Measurements from ENCODE around the gene KCNT2. TPM values are rescaled to one million over a fixed set of nuclear protein-coding genes. Genes with fewer than 3 reads are reported as not detected.

Gene KCNT2
- total RNA-seq, 1 donor = 0.21 TPM

- Histone ChIP-seq H3K9me3 (ENCODE audit: low read depth, low read length) (no peaks in the 10 kb centered on the region), H3K27me3 (ENCODE audit: insufficient read depth, low read length) (no peaks in the 10 kb centered on the region), H3K4me1 (ENCODE audit: insufficient read depth, low read length) (no peaks in the 10 kb centered on the region), H3K4me3 (ENCODE audit: low read length) (no peak overlapping the region)
These were observed 184.6 kb downstream of the KCNT2 start for GRCh38 chr1:196423612-196424011.

GRCh38 chr1:196418772-196419171 lies 189.5 kb downstream of the KCNT2 start:
- no peaks in the 10 kb centered on the region for H3K9me3 ChIP-seq (ENCODE audit: low read depth, low read length)
- no peak overlapping the region for H3K4me3 ChIP-seq (ENCODE audit: low read length)
- no peaks in the 10 kb centered on the region for H3K4me1 ChIP-seq (ENCODE audit: insufficient read depth, low read length)
- no peaks in the 10 kb centered on the region for H3K27me3 ChIP-seq (ENCODE audit: insufficient read depth, low read length)

- H3K9me3 ChIP-seq (ENCODE audit: low read depth, low read length) = no peaks in the 10 kb centered on the region
- H3K4me1 ChIP-seq (ENCODE audit: insufficient read depth, low read length) = no peaks in the 10 kb centered on the region
- H3K4me3 ChIP-seq (ENCODE audit: low read length) = no peak overlapping the region
- no peaks in the 10 kb centered on the region for H3K27me3 ChIP-seq (ENCODE audit: insufficient read depth, low read length)
These were observed 192.3 kb downstream of the KCNT2 start for GRCh38 chr1:196415978-196416377.

DNA sequence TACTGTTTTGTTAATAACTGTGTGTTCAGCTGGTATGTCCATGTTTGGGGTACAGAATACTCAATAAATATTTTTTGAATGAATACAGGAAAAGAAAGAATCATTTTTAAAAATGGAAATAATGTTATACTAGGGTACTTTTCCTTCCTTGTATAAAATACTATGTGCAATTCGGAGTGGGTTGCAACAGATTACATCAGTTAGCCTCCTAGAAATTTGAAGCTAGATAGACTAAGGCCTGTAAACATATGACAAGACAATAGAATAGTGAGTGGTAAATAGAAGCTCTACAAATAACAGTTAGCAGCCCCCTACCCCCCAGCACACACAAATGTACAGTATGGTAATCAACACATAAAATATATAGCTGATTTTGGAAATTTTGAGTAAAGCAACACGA lies 195.9 kb downstream of the KCNT2 start:
- Histone ChIP-seq H3K9me3 (ENCODE audit: low read depth, low read length) (no peaks in the 10 kb centered on the region), H3K27me3 (ENCODE audit: insufficient read depth, low read length) (no peaks in the 10 kb centered on the region), H3K4me3 (ENCODE audit: low read length) (no peak overlapping the region), H3K4me1 (ENCODE audit: insufficient read depth, low read length) (no peaks in the 10 kb centered on the region)

DNA sequence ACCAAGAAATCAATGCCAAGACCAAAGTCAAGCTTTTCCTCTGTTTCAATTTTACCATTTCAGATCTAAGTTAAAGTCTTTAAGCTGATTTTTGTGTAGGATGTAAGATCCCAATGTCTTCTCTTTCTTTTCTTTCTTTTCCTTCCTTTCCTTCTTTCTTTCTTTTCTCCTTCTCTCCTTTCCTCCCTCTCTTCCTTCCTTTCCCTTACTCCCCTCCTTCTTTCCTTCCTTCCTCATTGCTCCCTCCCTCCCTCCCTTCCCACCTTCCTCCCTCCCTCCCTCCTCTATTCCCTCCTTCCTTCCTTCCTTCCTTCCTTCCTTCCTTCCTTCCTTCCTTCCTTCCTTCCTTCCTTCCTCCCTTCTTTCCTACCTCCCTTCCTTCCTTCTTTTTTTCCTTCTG lies 197.5 kb downstream of the KCNT2 start:
- H3K4me3 ChIP-seq (ENCODE audit: low read length) = no peak overlapping the region
- H3K27me3 ChIP-seq (ENCODE audit: insufficient read depth, low read length) = no peaks in the 10 kb centered on the region
- no peaks in the 10 kb centered on the region for H3K9me3 ChIP-seq (ENCODE audit: low read depth, low read length)
- no peaks in the 10 kb centered on the region for H3K4me1 ChIP-seq (ENCODE audit: insufficient read depth, low read length)

- H3K9me3 ChIP-seq (ENCODE audit: low read depth, low read length) = no peaks in the 10 kb centered on the region
- no peaks in the 10 kb centered on the region for H3K27me3 ChIP-seq (ENCODE audit: insufficient read depth, low read length)
- no peaks in the 10 kb centered on the region for H3K4me1 ChIP-seq (ENCODE audit: insufficient read depth, low read length)
- no peak overlapping the region for H3K4me3 ChIP-seq (ENCODE audit: low read length)
These were observed 198.7 kb downstream of the KCNT2 start for GRCh38 chr1:196409586-196409985.

DNA sequence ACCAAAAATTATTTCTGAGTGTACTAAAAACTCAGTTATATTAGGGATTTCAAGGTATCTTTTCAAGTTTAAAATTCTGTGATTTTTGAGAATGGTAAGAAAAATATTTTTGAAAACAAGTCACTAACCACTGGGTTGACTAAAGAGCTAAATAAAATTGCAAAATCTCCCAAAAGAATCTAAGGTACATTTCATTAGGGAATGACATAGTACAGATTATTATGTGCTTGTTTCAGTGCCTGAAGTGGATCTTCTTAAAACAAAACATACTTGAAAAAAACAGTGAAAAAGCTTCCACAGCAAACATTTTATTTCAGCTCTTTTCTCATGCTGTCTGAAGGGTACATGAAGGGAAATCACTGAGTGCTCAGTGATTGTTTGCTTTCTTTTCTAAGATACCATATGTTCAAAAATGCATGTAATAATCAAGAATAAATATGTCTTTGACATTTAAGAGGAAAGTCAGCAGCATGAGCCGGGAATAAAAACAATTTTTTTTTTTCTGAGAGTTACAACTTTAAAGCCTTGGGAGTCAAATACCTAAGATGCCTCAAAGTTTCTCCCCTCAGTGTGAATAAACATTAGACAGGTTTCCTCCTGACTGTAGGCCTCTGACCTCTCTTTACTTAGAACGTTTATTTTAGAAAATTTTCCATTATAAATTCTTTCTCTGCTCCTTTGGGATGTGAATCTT lies 200.7 kb downstream of the KCNT2 start:
- Histone ChIP-seq H3K9me3 (ENCODE audit: low read depth, low read length) (no peaks in the 10 kb centered on the region), H3K4me3 (ENCODE audit: low read length) (no peak overlapping the region), H3K27me3 (ENCODE audit: insufficient read depth, low read length) (no peaks in the 10 kb centered on the region), H3K4me1 (ENCODE audit: insufficient read depth, low read length) (no peaks in the 10 kb centered on the region)

DNA sequence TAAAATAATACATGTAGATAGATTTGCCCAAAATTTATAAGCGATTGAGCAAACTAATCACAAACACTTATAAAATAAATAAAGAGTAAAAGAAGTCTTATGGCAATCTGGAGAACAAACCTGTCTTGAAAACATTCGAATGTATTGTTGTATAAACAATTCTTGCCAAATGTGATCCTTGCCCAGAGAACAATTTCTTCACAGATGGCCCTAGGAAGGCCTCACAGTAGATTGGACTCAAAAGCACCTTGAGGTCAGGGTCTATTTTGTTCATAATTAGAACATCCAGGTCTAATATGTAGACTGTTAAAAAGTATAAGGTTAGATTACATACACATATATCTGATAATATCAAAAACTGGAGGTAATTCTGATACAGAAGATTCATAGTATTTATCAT lies 202.4 kb downstream of the KCNT2 start:
- H3K9me3 ChIP-seq (ENCODE audit: low read depth, low read length) = no peaks in the 10 kb centered on the region
- no peak overlapping the region for H3K4me3 ChIP-seq (ENCODE audit: low read length)
- H3K4me1 ChIP-seq (ENCODE audit: insufficient read depth, low read length) = no peaks in the 10 kb centered on the region
- H3K27me3 ChIP-seq (ENCODE audit: insufficient read depth, low read length) = no peaks in the 10 kb centered on the region

DNA sequence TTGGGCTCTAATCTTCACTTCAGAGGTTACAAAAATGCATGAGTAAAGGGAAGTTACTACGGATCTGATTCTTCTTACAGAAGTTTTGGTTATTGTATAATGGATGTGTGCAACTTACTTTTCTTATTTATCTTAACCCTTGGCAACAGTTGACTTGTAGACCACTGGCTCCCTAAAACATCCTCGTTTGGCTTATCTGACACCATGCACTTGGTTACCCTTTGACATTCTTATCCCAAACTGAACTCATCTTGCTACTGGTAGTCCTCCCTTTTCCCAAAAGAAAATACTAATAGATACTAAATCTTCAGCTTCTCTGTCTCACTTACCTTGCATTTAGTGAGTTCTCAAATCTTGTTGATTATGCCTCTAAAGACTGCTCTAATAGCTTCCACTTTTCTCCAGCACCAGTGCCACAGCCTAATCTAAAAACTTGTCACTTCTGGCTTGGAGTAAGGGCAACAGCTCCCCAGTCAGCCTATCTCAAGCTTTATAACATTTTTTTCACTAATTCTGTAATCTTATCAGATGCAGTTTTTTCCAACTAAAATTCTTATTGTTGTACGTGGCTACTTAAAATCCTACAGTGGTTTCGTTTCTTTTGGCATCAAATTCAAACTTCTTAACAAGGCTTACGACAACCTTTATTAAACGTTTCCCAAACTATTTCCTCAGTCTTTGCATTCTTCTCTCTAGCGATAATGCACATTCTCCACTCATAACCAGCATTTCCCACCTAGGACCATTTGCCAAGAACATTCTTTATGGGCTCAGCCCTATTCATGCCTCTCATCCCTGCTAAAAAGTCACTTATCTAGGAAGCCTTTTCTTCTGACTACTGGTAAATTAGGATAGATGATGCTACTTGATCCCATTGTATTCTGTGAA lies 204.2 kb downstream of the KCNT2 start:
- H3K27me3 ChIP-seq (ENCODE audit: insufficient read depth, low read length) = no peaks in the 10 kb centered on the region
- no peaks in the 10 kb centered on the region for H3K4me1 ChIP-seq (ENCODE audit: insufficient read depth, low read length)
- H3K4me3 ChIP-seq (ENCODE audit: low read length) = no peak overlapping the region
- no peaks in the 10 kb centered on the region for H3K9me3 ChIP-seq (ENCODE audit: low read depth, low read length)

- H3K9me3 ChIP-seq (ENCODE audit: low read depth, low read length) = no peaks in the 10 kb centered on the region
- H3K27me3 ChIP-seq (ENCODE audit: insufficient read depth, low read length) = no peaks in the 10 kb centered on the region
- H3K4me1 ChIP-seq (ENCODE audit: insufficient read depth, low read length) = no peaks in the 10 kb centered on the region
- H3K4me3 ChIP-seq (ENCODE audit: low read length) = no peak overlapping the region
These were observed 206.3 kb downstream of the KCNT2 start for GRCh38 chr1:196401891-196402290.

DNA sequence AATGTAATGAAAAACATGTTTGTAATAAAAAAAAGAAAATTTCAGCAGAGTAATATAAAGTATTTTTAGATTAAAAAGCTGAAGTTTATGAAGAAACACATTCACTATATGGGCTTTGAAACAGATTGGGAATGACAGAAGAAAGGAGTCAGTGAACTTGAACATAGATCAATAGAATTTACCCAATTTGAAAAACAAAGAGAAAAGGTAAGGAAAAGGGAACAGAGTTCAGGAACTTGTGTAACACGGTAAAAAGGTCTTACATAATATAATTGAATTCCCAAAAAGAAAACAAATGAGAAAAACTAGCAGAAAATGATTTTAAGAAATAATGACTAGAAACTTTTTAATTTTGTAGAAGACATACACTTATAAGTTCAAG lies 206.8 kb downstream of the KCNT2 start:
- no peak overlapping the region for H3K4me3 ChIP-seq (ENCODE audit: low read length)
- no peaks in the 10 kb centered on the region for H3K27me3 ChIP-seq (ENCODE audit: insufficient read depth, low read length)
- H3K9me3 ChIP-seq (ENCODE audit: low read depth, low read length) = no peaks in the 10 kb centered on the region
- no peaks in the 10 kb centered on the region for H3K4me1 ChIP-seq (ENCODE audit: insufficient read depth, low read length)

GRCh38 chr1:196400478-196401451 lies 207.5 kb downstream of the KCNT2 start:
- H3K9me3 ChIP-seq (ENCODE audit: low read depth, low read length) = no peaks in the 10 kb centered on the region
- no peaks in the 10 kb centered on the region for H3K27me3 ChIP-seq (ENCODE audit: insufficient read depth, low read length)

GRCh38 chr1:196399713-196400112 lies 208.5 kb downstream of the KCNT2 start:
- Histone ChIP-seq H3K4me3 (ENCODE audit: low read length) (no peak overlapping the region), H3K4me1 (ENCODE audit: insufficient read depth, low read length) (no peaks in the 10 kb centered on the region), H3K9me3 (ENCODE audit: low read depth, low read length) (no peaks in the 10 kb centered on the region), H3K27me3 (ENCODE audit: insufficient read depth, low read length) (no peaks in the 10 kb centered on the region)

More at GRCh38 chr1:196400478-196401451, 207.5 kb downstream of the KCNT2 start:
- Histone ChIP-seq H3K4me3 (ENCODE audit: low read length) (no peak overlapping the region), H3K4me1 (ENCODE audit: insufficient read depth, low read length) (no peaks in the 10 kb centered on the region)

- no peaks in the 10 kb centered on the region for H3K4me1 ChIP-seq (ENCODE audit: insufficient read depth, low read length)
- H3K9me3 ChIP-seq (ENCODE audit: low read depth, low read length) = no peaks in the 10 kb centered on the region
- H3K4me3 ChIP-seq (ENCODE audit: low read length) = no peak overlapping the region
- no peaks in the 10 kb centered on the region for H3K27me3 ChIP-seq (ENCODE audit: insufficient read depth, low read length)
These were observed 214.5 kb downstream of the KCNT2 start for GRCh38 chr1:196393742-196394141.

- H3K9me3 ChIP-seq (ENCODE audit: low read depth, low read length) = no peaks in the 10 kb centered on the region
- H3K4me1 ChIP-seq (ENCODE audit: insufficient read depth, low read length) = no peaks in the 10 kb centered on the region
- H3K27me3 ChIP-seq (ENCODE audit: insufficient read depth, low read length) = no peaks in the 10 kb centered on the region
- no peak overlapping the region for H3K4me3 ChIP-seq (ENCODE audit: low read length)
These were observed 215.0 kb downstream of the KCNT2 start for GRCh38 chr1:196393282-196393681.
